ENCODE data around the gene HLTF. TPM values are rescaled to one million over a fixed set of nuclear protein-coding genes. Genes with fewer than 3 reads are reported as not detected.

The HLTF gene
- total RNA-seq, 3 donors from 2014 or later (not counting 1 experiment from before 2014, with no cell fraction given), result 15.0 to 19.0 (median 18.3) TPM

DNA sequence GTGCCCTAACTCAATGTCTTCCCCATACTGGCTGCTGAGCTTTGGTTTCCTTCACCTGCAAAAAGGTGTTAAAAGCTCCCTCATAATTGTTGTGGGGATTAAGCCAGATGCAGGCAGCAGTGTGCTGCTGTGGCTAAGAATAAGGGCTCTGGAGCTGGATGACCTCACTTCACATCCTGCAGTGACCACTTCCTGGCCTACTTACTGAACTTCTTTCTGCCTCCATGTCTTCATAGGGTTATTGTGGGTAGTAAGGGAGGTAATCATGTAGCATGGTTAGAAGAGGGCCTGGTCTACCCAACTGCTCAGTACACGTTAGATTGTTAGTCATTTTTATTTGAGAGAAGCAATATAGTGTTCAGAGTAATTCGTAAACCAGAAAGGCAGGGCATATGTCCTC lies 76.6 kb downstream of the HLTF start:
- Mint-ChIP-seq H3K27me3 (ENCODE audit: low read depth in 2 of 2) (no peaks in the 10 kb centered on the region), H3K27ac (peak overlapping the region; percentile 87 to 90), H3K4me1 (peaks cover 52 to 54% of the 10 kb centered on the region in 2 donors), H3K36me3 (peaks cover 16% of the 10 kb centered on the region), H3K4me3 (peak overlapping the region; percentile 78), H3K9me3 (no peaks in the 10 kb centered on the region)
- no peak overlapping the region for H3K4me3 ChIP-seq (ENCODE audit: low read length)
- TF ChIP-seq, protein P1, sequence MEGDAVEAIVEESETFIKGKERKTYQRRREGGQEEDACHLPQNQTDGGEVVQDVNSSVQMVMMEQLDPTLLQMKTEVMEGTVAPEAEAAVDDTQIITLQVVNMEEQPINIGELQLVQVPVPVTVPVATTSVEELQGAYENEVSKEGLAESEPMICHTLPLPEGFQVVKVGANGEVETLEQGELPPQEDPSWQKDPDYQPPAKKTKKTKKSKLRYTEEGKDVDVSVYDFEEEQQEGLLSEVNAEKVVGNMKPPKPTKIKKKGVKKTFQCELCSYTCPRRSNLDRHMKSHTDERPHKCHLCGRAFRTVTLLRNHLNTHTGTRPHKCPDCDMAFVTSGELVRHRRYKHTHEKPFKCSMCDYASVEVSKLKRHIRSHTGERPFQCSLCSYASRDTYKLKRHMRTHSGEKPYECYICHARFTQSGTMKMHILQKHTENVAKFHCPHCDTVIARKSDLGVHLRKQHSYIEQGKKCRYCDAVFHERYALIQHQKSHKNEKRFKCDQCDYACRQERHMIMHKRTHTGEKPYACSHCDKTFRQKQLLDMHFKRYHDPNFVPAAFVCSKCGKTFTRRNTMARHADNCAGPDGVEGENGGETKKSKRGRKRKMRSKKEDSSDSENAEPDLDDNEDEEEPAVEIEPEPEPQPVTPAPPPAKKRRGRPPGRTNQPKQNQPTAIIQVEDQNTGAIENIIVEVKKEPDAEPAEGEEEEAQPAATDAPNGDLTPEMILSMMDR (IDR thresholded peaks at IDR 0.05), result no peak
- ATAC-seq (peak; percentile 93 to 98 (median 96)), DNase-seq (peak; percentile 44 to 82)
- H3K27ac ChIP-seq (ENCODE audit: low read length), result peak overlapping the region; percentile 83
- WGBS (ENCODE audit: insufficient coverage), result 39% methylated on average over 2 of the region's 2 CpGs
- H3K4me1 ChIP-seq (ENCODE audit: control insufficient read depth, insufficient read depth, low read length), result peaks cover 28% of the 10 kb centered on the region
- H3K36me3 ChIP-seq (ENCODE audit: control insufficient read depth, insufficient read depth, low read length), result peaks cover 44% of the 10 kb centered on the region
- intact Hi-C loops (cut with micrococcal nuclease), result loop anchor here (1.0 to 5.0 kb wide), 2 partner anchors 18 to 78 kb away; partner anchors contain the start of genes GYG1 and HLTF
- no peaks in the 10 kb centered on the region for H3K27me3 ChIP-seq (ENCODE audit: control insufficient read depth, insufficient read depth, low read length)
- H3K9me3 ChIP-seq (ENCODE audit: control insufficient read depth, insufficient read depth, low read length), result no peaks in the 10 kb centered on the region

DNA sequence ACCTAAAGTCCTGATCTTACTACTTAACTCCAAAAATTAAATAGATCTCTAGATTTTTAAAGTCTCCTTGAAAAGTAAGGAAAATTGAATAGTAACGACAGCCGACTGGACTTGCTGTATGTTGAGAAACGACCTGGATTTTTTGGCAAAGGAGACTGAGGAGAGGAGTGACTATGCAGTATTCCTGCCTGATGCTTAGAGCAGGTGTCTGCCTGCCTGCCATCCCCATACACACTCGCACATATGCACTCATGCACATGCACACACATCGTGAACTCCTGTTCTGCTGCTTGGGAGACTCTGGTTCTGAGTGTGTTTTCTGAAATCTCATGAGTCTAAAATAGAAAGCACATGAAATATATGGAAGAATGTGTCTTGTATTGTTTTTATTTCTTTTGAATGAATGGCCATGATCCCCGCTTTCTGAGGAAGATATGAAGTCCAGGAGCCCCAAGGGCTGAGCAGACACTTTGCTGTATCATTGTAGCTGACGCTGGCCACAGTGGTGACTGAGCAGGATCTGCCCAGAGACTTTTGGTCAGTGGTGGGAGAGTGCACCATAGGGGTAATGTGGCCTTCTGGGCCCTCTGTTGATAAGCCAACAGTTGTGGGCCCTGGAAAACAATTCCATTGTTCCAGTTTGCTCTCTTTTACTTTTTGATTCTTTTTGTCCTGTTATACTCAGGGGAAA lies 78.6 kb downstream of the HLTF start:
- peaks cover 7% of the 10 kb centered on the region for H3K36me3 Mint-ChIP-seq
- ATAC-seq, result no peak
- 95% methylated on average over 6 of the region's 7 CpGs for WGBS (ENCODE audit: insufficient coverage)

GRCh38 chr3:149005416-149005815 lies 80.9 kb downstream of the HLTF start:
- Mint-ChIP-seq H3K36me3 (peaks cover 5% of the 10 kb centered on the region), H3K4me1 (peaks cover 37 to 38% of the 10 kb centered on the region in 2 donors), H3K9me3 (no peaks in the 10 kb centered on the region), H3K27ac (no peak overlapping the region), H3K4me3 (no peak overlapping the region), H3K27me3 (ENCODE audit: low read depth in 2 of 2) (no peaks in the 10 kb centered on the region)
- DNase-seq (no peak), ATAC-seq (no peak)
- Histone ChIP-seq H3K4me3 (ENCODE audit: low read length) (no peak overlapping the region), H3K9me3 (ENCODE audit: control insufficient read depth, insufficient read depth, low read length) (no peaks in the 10 kb centered on the region), H3K36me3 (ENCODE audit: control insufficient read depth, insufficient read depth, low read length) (peaks cover 36% of the 10 kb centered on the region), H3K27ac (ENCODE audit: low read length) (no peak overlapping the region), H3K27me3 (ENCODE audit: control insufficient read depth, insufficient read depth, low read length) (no peaks in the 10 kb centered on the region), H3K4me1 (ENCODE audit: control insufficient read depth, insufficient read depth, low read length) (peaks cover 30% of the 10 kb centered on the region)
- intact Hi-C loops (cut with micrococcal nuclease), result loop anchor here (5.0 kb wide), 1 partner anchor 82 kb away; the partner anchor contains the start of gene HLTF
- TF ChIP-seq, protein P1 (IDR thresholded peaks at IDR 0.05), result no peak
- no CpG with 5 or more reads among the region's 1 CpG for WGBS (ENCODE audit: insufficient coverage)

More for the DNA sequence above, 78.6 kb downstream of the HLTF start:
- no peak for DNase-seq
- Mint-ChIP-seq H3K4me3 (no peak overlapping the region), H3K27me3 (ENCODE audit: low read depth in 2 of 2) (no peaks in the 10 kb centered on the region), H3K27ac (peak overlapping the region; percentile 87 to 90), H3K4me1 (peaks cover 40% of the 10 kb centered on the region in 2 donors), H3K9me3 (no peaks in the 10 kb centered on the region)
- TF ChIP-seq, protein P1 (IDR thresholded peaks at IDR 0.05), result no peak
- no peaks in the 10 kb centered on the region for H3K27me3 ChIP-seq (ENCODE audit: control insufficient read depth, insufficient read depth, low read length)
- no peak overlapping the region for H3K4me3 ChIP-seq (ENCODE audit: low read length)
- intact Hi-C loops (cut with micrococcal nuclease), result loop anchor here (5.0 kb wide), 1 partner anchor 80 kb away; the partner anchor contains the start of gene HLTF
- no peaks in the 10 kb centered on the region for H3K9me3 ChIP-seq (ENCODE audit: control insufficient read depth, insufficient read depth, low read length)
- H3K27ac ChIP-seq (ENCODE audit: low read length), result no peak overlapping the region
- H3K36me3 ChIP-seq (ENCODE audit: control insufficient read depth, insufficient read depth, low read length), result peaks cover 41% of the 10 kb centered on the region
- H3K4me1 ChIP-seq (ENCODE audit: control insufficient read depth, insufficient read depth, low read length), result peaks cover 33% of the 10 kb centered on the region
